Measurements from ENCODE around the gene ZFP64. TPM values are rescaled to one million over a fixed set of nuclear protein-coding genes. Genes with fewer than 3 reads are reported as not detected.

Gene ZFP64
- total RNA-seq, 4 donors from 2014 or later = 7.0 to 15.4 (median 14.2) TPM

DNA sequence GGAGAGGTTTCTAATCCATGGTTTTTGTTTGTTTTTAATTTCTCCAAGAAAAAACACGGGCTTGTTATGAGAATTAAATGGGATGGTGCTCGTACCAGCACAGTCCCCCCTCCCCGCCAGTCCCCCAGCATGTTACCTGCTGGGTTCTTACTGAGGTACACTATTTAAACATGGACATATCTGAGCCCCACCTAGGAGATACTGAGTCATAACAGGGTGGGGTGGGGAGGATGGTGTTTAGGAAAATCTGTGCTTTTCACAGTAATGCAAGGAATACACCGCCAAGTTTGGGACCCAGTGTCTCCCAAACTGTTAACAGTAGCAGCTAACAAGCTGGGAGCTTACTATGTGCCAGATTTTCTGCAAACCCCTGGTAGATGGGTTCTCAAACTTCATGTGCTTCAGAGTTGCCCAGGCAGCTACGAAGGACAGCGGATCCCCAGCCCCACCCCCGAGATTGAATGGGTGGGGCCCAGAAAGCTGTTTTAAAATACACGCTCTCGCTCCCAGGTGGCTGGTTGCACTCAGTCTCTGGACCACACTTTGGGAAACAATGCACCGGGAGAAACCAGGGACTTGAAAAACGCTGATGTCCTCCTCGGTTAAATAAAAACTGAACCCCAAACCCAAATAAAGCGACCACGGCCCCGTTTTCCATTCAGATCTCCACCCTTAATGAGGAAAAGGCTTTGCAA lies 995 bp downstream of the ZFP64 start:
- Histone ChIP-seq H3K4me3 (peak overlapping the region; percentile 75 to 82), H3K27ac (peak overlapping the region; percentile 67 to 96 (median 89)), H3K9me3 (no peaks in the 10 kb centered on the region), H3K4me1 (peaks cover 0 to 25% (median 0%) of the 10 kb centered on the region in 3 donors), H3K27me3 (no peaks in the 10 kb centered on the region), H3K36me3 (peaks cover 0 to 15% of the 10 kb centered on the region in 2 donors)
- WGBS, 2 donors (ENCODE audit: low coverage in 1 of 2) = 6 to 12% methylated on average over 5 to 13 of the region's 15 CpGs
- no peak for TF ChIP-seq POLR2AphosphoS5 (IDR thresholded peaks at IDR 0.05)
- peak; percentile 21 for ATAC-seq

DNA sequence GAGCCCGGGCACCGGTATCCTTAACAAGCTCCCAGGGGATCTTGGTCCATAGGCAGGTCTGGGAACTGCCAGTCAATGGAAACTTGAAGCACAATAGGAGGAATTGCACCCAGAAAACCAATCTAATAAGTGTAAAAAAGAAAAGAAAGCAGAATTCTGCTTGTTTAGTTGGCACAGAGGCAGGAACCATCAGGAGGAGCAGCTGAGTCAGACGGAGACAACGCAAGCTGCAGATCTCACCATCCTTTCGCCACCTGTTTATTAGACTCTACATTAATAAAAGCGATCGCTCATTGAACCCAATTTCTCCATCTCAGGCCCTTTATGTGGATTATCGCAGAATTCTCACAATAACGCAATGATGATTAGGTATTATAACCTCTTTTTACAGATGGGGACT lies 9.8 kb downstream of the ZFP64 start:
- WGBS, 2 donors (ENCODE audit: low coverage in 1 of 2) = 94 to 100% methylated on average over 6 to 9 of the region's 9 CpGs
- Histone ChIP-seq H3K27me3 (no peaks in the 10 kb centered on the region), H3K36me3 (peaks cover 0 to 63% of the 10 kb centered on the region in 2 donors), H3K27ac (no peak overlapping the region), H3K9me3 (no peaks in the 10 kb centered on the region), H3K4me3 (no peak overlapping the region), H3K4me1 (no peaks in the 10 kb centered on the region)
- ATAC-seq = no peak
- TF ChIP-seq, protein P1, sequence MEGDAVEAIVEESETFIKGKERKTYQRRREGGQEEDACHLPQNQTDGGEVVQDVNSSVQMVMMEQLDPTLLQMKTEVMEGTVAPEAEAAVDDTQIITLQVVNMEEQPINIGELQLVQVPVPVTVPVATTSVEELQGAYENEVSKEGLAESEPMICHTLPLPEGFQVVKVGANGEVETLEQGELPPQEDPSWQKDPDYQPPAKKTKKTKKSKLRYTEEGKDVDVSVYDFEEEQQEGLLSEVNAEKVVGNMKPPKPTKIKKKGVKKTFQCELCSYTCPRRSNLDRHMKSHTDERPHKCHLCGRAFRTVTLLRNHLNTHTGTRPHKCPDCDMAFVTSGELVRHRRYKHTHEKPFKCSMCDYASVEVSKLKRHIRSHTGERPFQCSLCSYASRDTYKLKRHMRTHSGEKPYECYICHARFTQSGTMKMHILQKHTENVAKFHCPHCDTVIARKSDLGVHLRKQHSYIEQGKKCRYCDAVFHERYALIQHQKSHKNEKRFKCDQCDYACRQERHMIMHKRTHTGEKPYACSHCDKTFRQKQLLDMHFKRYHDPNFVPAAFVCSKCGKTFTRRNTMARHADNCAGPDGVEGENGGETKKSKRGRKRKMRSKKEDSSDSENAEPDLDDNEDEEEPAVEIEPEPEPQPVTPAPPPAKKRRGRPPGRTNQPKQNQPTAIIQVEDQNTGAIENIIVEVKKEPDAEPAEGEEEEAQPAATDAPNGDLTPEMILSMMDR (IDR thresholded peaks at IDR 0.05) = no peak
- no peak for TF ChIP-seq EP300 (IDR thresholded peaks at IDR 0.05)
- no peak for TF ChIP-seq POLR2AphosphoS5 (IDR thresholded peaks at IDR 0.05)
- no peak for TF ChIP-seq POLR2A (IDR thresholded peaks at IDR 0.05)

DNA sequence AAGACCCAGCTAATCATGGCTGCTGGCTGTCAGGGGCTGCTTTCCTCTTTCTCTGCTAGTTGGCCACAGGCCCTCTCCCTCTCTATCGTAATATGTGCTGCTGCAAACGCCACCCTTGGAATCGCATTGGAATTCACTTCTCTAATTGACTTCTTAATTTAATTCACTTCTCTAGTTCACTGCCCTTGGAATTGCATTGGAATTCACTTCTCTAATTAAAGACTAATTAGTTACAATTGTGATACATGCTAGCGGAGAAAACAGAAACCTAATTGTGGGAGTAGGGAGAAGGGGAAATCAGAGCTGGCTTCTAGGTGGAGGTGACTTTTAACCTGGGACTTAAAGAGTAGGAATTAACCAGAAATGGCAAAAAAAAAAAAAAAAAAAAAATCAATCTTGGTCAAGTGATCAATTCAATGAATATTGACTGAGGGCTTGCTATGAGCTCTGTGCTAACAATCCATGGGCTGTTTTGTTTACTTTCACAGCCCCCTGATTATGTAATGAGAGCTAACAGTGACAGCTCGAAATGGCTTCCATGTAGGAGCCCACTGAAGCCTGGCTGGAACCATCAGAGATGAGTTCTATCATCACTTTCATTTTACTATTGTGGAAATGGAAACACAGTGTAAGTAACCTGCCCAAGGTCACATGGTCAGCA lies 11.3 kb downstream of the ZFP64 start:
- H3K27me3 ChIP-seq = no peaks in the 10 kb centered on the region
- H3K27ac ChIP-seq = no peak overlapping the region
- no peaks in the 10 kb centered on the region for H3K4me1 ChIP-seq
- H3K4me3 ChIP-seq = no peak overlapping the region
- WGBS, 2 donors (ENCODE audit: low coverage in 1 of 2) = 95 to 97% methylated on average over 5 of the region's 5 CpGs
- ATAC-seq = no peak
- TF ChIP-seq POLR2A (IDR thresholded peaks at IDR 0.05) (no peak), EP300 (IDR thresholded peaks at IDR 0.05) (no peak), POLR2AphosphoS5 (IDR thresholded peaks at IDR 0.05) (no peak)
- TF ChIP-seq, protein P1 (IDR thresholded peaks at IDR 0.05) = no peak
- H3K9me3 ChIP-seq = no peaks in the 10 kb centered on the region
- peaks cover 0 to 55% of the 10 kb centered on the region in 2 donors for H3K36me3 ChIP-seq

DNA sequence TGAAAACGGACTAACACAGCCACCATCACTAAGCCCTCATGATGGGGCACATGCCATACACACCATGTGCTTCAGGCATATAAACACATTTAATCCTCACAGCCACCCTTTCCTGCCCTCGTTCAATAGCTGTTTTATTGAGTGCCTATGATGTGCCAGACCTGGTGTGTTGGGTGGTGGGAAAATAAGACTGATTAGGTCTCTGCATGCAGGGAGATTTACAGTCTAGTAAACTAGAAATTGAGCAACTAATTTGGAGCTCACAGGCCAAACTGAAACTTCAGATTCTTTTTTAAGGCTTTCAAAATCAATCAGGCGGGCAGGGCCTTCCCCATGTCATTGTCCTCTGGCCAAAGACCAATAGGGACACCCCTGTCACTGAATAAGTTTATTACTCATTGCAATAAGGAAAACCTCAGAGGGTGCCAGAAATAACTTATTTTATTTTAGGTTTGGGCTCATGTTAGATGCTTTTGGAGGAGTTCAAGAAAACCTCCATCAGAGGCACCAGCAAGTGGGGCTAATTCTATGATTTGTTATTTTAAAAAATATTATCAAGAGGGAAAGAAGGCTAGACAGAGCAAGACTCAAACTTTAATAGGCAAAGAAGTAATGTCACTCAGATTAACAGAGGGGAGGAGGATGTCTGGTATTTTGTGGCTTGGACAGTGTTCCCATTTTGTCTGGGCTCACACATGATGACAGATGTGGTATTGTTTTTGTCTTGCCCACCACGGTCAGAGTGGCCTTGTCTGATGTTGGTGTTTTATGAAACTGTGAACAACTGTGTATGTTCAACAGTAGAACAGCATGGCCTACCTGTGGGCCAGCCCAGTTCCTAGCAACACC lies 12.0 kb downstream of the ZFP64 start:
- no peak for TF ChIP-seq POLR2AphosphoS5 (IDR thresholded peaks at IDR 0.05)
- TF ChIP-seq, protein P1 (IDR thresholded peaks at IDR 0.05) = no peak
- no peak for TF ChIP-seq POLR2A (IDR thresholded peaks at IDR 0.05)
- TF ChIP-seq EP300 (IDR thresholded peaks at IDR 0.05) = no peak
- Histone ChIP-seq H3K4me1 (no peaks in the 10 kb centered on the region), H3K4me3 (no peak overlapping the region), H3K9me3 (no peaks in the 10 kb centered on the region), H3K27me3 (no peaks in the 10 kb centered on the region), H3K36me3 (peaks cover 0 to 50% of the 10 kb centered on the region in 2 donors), H3K27ac (no peak overlapping the region)
- no peak for ATAC-seq
- WGBS, 2 donors (ENCODE audit: low coverage in 1 of 2) = 61 to 74% methylated on average over 3 to 4 of the region's 4 CpGs

DNA sequence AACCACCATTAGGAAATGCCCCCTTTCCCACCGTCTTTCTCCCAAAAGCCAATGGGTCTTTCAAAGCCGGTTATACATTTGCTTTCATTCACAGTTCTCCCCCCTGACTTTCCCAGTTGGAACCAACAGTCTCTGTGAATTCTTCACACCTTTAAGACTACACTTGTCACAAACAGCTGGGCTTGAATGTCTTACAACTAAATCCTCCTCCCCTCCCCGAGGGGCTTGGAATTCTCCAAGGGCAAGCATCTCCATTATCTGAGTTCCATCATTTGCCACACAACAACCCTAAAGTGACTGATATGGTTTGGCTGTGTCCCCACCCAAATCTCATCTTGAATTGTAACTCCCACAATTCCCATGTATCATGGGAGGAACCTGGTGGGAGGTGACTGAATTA lies 12.9 kb downstream of the ZFP64 start:
- H3K36me3 ChIP-seq = peaks cover 0 to 46% of the 10 kb centered on the region in 2 donors
- no peak overlapping the region for H3K27ac ChIP-seq
- no peak overlapping the region for H3K4me3 ChIP-seq
- H3K4me1 ChIP-seq = no peaks in the 10 kb centered on the region
- TF ChIP-seq EP300 (IDR thresholded peaks at IDR 0.05) = no peak
- H3K9me3 ChIP-seq = no peaks in the 10 kb centered on the region
- H3K27me3 ChIP-seq = no peaks in the 10 kb centered on the region
- ATAC-seq = no peak
- WGBS, 2 donors (ENCODE audit: low coverage in 1 of 2) = 25 to 56% methylated on average over 1 to 3 of the region's 3 CpGs
